ENCODE data around the gene ECSCR.

DNA sequence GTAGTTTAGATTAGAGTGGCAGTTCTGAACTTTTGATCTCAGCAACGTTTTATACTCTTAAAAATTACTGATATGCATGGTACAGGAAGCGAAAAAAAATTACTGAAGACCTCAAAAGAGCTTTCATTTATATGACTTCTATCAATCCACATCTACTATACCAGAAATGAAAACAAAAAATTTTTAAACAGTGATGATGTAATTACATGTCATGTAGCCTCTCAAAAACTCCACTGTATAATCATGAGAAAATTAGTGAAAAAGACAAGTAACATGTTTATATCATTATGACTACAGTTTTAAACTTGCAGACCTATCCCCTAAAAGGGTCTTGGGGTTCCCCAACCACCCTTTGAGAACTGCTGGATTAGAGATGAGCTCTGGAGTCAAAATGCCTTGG is 32.5 kb downstream of the ECSCR start:
- TF ChIP-seq, protein P1, sequence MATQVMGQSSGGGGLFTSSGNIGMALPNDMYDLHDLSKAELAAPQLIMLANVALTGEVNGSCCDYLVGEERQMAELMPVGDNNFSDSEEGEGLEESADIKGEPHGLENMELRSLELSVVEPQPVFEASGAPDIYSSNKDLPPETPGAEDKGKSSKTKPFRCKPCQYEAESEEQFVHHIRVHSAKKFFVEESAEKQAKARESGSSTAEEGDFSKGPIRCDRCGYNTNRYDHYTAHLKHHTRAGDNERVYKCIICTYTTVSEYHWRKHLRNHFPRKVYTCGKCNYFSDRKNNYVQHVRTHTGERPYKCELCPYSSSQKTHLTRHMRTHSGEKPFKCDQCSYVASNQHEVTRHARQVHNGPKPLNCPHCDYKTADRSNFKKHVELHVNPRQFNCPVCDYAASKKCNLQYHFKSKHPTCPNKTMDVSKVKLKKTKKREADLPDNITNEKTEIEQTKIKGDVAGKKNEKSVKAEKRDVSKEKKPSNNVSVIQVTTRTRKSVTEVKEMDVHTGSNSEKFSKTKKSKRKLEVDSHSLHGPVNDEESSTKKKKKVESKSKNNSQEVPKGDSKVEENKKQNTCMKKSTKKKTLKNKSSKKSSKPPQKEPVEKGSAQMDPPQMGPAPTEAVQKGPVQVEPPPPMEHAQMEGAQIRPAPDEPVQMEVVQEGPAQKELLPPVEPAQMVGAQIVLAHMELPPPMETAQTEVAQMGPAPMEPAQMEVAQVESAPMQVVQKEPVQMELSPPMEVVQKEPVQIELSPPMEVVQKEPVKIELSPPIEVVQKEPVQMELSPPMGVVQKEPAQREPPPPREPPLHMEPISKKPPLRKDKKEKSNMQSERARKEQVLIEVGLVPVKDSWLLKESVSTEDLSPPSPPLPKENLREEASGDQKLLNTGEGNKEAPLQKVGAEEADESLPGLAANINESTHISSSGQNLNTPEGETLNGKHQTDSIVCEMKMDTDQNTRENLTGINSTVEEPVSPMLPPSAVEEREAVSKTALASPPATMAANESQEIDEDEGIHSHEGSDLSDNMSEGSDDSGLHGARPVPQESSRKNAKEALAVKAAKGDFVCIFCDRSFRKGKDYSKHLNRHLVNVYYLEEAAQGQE (tag by site-specific recombination; IDR thresholded peaks at IDR 0.05) = no peak
- TF ChIP-seq, protein P2, sequence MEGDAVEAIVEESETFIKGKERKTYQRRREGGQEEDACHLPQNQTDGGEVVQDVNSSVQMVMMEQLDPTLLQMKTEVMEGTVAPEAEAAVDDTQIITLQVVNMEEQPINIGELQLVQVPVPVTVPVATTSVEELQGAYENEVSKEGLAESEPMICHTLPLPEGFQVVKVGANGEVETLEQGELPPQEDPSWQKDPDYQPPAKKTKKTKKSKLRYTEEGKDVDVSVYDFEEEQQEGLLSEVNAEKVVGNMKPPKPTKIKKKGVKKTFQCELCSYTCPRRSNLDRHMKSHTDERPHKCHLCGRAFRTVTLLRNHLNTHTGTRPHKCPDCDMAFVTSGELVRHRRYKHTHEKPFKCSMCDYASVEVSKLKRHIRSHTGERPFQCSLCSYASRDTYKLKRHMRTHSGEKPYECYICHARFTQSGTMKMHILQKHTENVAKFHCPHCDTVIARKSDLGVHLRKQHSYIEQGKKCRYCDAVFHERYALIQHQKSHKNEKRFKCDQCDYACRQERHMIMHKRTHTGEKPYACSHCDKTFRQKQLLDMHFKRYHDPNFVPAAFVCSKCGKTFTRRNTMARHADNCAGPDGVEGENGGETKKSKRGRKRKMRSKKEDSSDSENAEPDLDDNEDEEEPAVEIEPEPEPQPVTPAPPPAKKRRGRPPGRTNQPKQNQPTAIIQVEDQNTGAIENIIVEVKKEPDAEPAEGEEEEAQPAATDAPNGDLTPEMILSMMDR (tag by site-specific recombination; IDR thresholded peaks at IDR 0.05) = no peak
- TF ChIP-seq, protein P3, sequence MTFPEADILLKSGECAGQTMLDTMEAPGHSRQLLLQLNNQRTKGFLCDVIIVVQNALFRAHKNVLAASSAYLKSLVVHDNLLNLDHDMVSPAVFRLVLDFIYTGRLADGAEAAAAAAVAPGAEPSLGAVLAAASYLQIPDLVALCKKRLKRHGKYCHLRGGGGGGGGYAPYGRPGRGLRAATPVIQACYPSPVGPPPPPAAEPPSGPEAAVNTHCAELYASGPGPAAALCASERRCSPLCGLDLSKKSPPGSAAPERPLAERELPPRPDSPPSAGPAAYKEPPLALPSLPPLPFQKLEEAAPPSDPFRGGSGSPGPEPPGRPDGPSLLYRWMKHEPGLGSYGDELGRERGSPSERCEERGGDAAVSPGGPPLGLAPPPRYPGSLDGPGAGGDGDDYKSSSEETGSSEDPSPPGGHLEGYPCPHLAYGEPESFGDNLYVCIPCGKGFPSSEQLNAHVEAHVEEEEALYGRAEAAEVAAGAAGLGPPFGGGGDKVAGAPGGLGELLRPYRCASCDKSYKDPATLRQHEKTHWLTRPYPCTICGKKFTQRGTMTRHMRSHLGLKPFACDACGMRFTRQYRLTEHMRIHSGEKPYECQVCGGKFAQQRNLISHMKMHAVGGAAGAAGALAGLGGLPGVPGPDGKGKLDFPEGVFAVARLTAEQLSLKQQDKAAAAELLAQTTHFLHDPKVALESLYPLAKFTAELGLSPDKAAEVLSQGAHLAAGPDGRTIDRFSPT (tag by site-specific recombination; IDR thresholded peaks at IDR 0.05) = no peak
- TF ChIP-seq ZNF660 (tag by site-specific recombination; IDR thresholded peaks at IDR 0.05) = no peak
- TF ChIP-seq MZF1 (tag by site-specific recombination; IDR thresholded peaks at IDR 0.05; ENCODE audit: borderline replicate concordance) = no peak
- TF ChIP-seq, protein P4, sequence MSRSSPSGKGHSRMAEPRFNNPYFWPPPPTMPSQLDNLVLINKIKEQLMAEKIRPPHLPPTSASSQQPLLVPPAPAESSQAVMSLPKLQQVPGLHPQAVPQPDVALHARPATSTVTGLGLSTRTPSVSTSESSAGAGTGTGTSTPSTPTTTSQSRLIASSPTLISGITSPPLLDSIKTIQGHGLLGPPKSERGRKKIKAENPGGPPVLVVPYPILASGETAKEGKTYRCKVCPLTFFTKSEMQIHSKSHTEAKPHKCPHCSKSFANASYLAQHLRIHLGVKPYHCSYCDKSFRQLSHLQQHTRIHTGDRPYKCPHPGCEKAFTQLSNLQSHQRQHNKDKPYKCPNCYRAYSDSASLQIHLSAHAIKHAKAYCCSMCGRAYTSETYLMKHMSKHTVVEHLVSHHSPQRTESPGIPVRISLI (tag by site-specific recombination; IDR thresholded peaks at IDR 0.05) = no peak
- no peak for TF ChIP-seq GLIS2 (tag by site-specific recombination; IDR thresholded peaks at IDR 0.05)
- no peak for TF ChIP-seq BCL11A (tag by site-specific recombination; IDR thresholded peaks at IDR 0.05; ENCODE audit: low read depth)
- TF ChIP-seq, protein P5, sequence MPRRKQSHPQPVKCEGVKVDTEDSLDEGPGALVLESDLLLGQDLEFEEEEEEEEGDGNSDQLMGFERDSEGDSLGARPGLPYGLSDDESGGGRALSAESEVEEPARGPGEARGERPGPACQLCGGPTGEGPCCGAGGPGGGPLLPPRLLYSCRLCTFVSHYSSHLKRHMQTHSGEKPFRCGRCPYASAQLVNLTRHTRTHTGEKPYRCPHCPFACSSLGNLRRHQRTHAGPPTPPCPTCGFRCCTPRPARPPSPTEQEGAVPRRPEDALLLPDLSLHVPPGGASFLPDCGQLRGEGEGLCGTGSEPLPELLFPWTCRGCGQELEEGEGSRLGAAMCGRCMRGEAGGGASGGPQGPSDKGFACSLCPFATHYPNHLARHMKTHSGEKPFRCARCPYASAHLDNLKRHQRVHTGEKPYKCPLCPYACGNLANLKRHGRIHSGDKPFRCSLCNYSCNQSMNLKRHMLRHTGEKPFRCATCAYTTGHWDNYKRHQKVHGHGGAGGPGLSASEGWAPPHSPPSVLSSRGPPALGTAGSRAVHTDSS (tag by site-specific recombination; IDR thresholded peaks at IDR 0.05) = no peak
- TF ChIP-seq ZNF341 (tag by site-specific recombination; IDR thresholded peaks at IDR 0.05; ENCODE audit: low read depth) = no peak
- no peak for TF ChIP-seq YY1 (tag by site-specific recombination; IDR thresholded peaks at IDR 0.05)
- TF ChIP-seq, protein P6, sequence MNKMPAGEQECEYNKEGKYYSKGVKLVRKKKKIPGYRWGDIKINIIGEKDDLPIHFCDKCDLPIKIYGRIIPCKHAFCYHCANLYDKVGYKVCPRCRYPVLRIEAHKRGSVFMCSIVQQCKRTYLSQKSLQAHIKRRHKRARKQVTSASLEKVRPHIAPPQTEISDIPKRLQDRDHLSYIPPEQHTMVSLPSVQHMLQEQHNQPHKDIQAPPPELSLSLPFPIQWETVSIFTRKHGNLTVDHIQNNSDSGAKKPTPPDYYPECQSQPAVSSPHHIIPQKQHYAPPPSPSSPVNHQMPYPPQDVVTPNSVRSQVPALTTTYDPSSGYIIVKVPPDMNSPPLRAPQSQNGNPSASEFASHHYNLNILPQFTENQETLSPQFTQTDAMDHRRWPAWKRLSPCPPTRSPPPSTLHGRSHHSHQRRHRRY (tag by site-specific recombination; IDR thresholded peaks at IDR 0.05) = no peak
